ENCODE data around the gene DCP1A. TPM values are rescaled to one million over a fixed set of nuclear protein-coding genes. Genes with fewer than 3 reads are reported as not detected.

DCP1A gene
- total and polyA plus RNA-seq, 2 experiments from 2014 or later = 20.4 to 34.5 TPM

GRCh38 chr3:53346922-53347260 is 452 bp downstream of the DCP1A start:
- peak overlapping the region; percentile 92 for H3K4me3 ChIP-seq
- H3K9me2 ChIP-seq (replicated peaks; ENCODE audit: insufficient read depth) = no peaks in the 10 kb centered on the region
- H3K79me2 ChIP-seq = peaks cover 52% of the 10 kb centered on the region
- no peaks in the 10 kb centered on the region for H3K9me3 ChIP-seq (ENCODE audit: low read depth)
- DNase-seq (ENCODE audit: low spot score) = no peak
- peak overlapping the region; percentile 98 for H3K27ac ChIP-seq
- H3K36me3 ChIP-seq (replicated peaks; ENCODE audit: insufficient read depth, low read depth) = no peaks in the 10 kb centered on the region
- TF ChIP-seq EZH2 (IDR thresholded peaks at IDR 0.05; ENCODE audit: borderline replicate concordance) (no peak), EZH2phosphoT487 (IDR thresholded peaks at IDR 0.05; ENCODE audit: low read depth, severe bottlenecking, unreplicated experiment) (no peak)
- TF ChIP-seq, protein P1, sequence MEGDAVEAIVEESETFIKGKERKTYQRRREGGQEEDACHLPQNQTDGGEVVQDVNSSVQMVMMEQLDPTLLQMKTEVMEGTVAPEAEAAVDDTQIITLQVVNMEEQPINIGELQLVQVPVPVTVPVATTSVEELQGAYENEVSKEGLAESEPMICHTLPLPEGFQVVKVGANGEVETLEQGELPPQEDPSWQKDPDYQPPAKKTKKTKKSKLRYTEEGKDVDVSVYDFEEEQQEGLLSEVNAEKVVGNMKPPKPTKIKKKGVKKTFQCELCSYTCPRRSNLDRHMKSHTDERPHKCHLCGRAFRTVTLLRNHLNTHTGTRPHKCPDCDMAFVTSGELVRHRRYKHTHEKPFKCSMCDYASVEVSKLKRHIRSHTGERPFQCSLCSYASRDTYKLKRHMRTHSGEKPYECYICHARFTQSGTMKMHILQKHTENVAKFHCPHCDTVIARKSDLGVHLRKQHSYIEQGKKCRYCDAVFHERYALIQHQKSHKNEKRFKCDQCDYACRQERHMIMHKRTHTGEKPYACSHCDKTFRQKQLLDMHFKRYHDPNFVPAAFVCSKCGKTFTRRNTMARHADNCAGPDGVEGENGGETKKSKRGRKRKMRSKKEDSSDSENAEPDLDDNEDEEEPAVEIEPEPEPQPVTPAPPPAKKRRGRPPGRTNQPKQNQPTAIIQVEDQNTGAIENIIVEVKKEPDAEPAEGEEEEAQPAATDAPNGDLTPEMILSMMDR (IDR thresholded peaks at IDR 0.05; ENCODE audit: poor library complexity) = no peak
- H3K4me1 ChIP-seq (ENCODE audit: insufficient read depth) = peaks cover 18% of the 10 kb centered on the region
- 3% methylated on average over 11 of the region's 11 CpGs for WGBS (ENCODE audit: low lambda C conversion rate, missing lambda C conversion rate)
- no peaks in the 10 kb centered on the region for H3K27me3 ChIP-seq
- H3K4me2 ChIP-seq = peak overlapping the region; percentile 81
- peak overlapping the region; percentile 54 for H2AFZ ChIP-seq
- no peaks in the 10 kb centered on the region for H4K20me1 ChIP-seq (ENCODE audit: insufficient read depth, poor library complexity, severe bottlenecking)

GRCh38 chr3:53346514-53346913 is 829 bp downstream of the DCP1A start:
- Histone ChIP-seq H3K27me3 (no peaks in the 10 kb centered on the region), H3K4me3 (peak overlapping the region; percentile 92), H3K9me3 (ENCODE audit: low read depth) (no peaks in the 10 kb centered on the region), H3K4me1 (ENCODE audit: insufficient read depth) (peaks cover 20% of the 10 kb centered on the region), H3K27ac (peak overlapping the region; percentile 98), H3K9me2 (replicated peaks; ENCODE audit: insufficient read depth) (no peaks in the 10 kb centered on the region), H4K20me1 (ENCODE audit: insufficient read depth, poor library complexity, severe bottlenecking) (no peaks in the 10 kb centered on the region), H3K4me2 (peak overlapping the region; percentile 81), H3K36me3 (replicated peaks; ENCODE audit: insufficient read depth, low read depth) (no peaks in the 10 kb centered on the region), H3K79me2 (peaks cover 55% of the 10 kb centered on the region), H2AFZ (peak overlapping the region; percentile 54)
- TF ChIP-seq, protein P1 (IDR thresholded peaks at IDR 0.05; ENCODE audit: poor library complexity) = no peak
- TF ChIP-seq EZH2phosphoT487 (IDR thresholded peaks at IDR 0.05; ENCODE audit: low read depth, severe bottlenecking, unreplicated experiment) = no peak
- no peak for TF ChIP-seq EZH2 (IDR thresholded peaks at IDR 0.05; ENCODE audit: borderline replicate concordance)
- peak; percentile 35 for DNase-seq (ENCODE audit: low spot score)
- WGBS (ENCODE audit: low lambda C conversion rate, missing lambda C conversion rate) = 0% methylated on average over 9 of the region's 9 CpGs

DNA sequence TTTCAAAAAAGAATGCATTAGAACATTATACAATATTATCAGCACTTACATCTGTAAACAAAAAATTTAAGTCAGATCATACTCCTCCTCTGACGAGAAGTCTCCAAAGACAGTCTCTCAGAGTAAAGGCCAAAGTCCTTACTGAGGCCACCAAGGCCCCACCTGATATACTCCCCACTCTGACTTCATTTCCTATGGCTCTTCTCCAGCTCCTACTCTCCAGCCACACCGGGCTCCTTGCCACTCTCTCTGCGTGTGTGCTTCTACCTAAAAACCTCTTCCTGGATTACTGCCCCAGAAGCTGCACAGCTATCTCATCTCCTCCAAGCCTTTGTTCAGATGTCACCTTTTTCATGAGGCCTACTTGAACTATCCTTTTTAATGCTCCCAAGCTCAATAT is 5.0 kb downstream of the DCP1A start:
- no peak overlapping the region for H2AFZ ChIP-seq
- peaks cover 17% of the 10 kb centered on the region for H3K4me1 ChIP-seq (ENCODE audit: insufficient read depth)
- peak overlapping the region; percentile 63 for H3K4me2 ChIP-seq
- H3K4me3 ChIP-seq = no peak overlapping the region
- H3K36me3 ChIP-seq (replicated peaks; ENCODE audit: insufficient read depth, low read depth) = no peaks in the 10 kb centered on the region
- H3K27me3 ChIP-seq = no peaks in the 10 kb centered on the region
- no peaks in the 10 kb centered on the region for H3K9me3 ChIP-seq (ENCODE audit: low read depth)
- peak overlapping the region; percentile 82 for H3K27ac ChIP-seq
- WGBS (ENCODE audit: low lambda C conversion rate, missing lambda C conversion rate) = 64% methylated on average over 3 of the region's 3 CpGs
- peaks cover 95% of the 10 kb centered on the region for H3K79me2 ChIP-seq
- no peaks in the 10 kb centered on the region for H4K20me1 ChIP-seq (ENCODE audit: insufficient read depth, poor library complexity, severe bottlenecking)
- TF ChIP-seq, protein P1 (IDR thresholded peaks at IDR 0.05; ENCODE audit: poor library complexity) = no peak
- TF ChIP-seq EZH2phosphoT487 (IDR thresholded peaks at IDR 0.05; ENCODE audit: low read depth, severe bottlenecking, unreplicated experiment) (no peak), EZH2 (IDR thresholded peaks at IDR 0.05; ENCODE audit: borderline replicate concordance) (no peak)
- peak; percentile 37 for DNase-seq (ENCODE audit: low spot score)
- H3K9me2 ChIP-seq (replicated peaks; ENCODE audit: insufficient read depth) = no peaks in the 10 kb centered on the region
